HepG2 (cell line): ENCODE measurements around the gene HRH2. TPM values are rescaled to one million over a fixed set of nuclear protein-coding genes. Genes with fewer than 3 reads are reported as not detected.

Source experiments
- ATAC-seq: fragments of 200-7000 bp; cut with Tn5 transposase; 3 replicates; pipeline ENCODE4 v1.9.1; 2020; ENCODE audit warnings: mild to moderate bottlenecking, moderate library complexity
- BruUV-seq: library from RNA; stranded (reverse); fragments of 400-500 nt; replicated peaks from 2 replicates; lab custom pipeline; 2021; lab: Mats Ljungman, UMichigan
- CTCF ChIA-PET: fragments of 300-600 bp; formaldehyde crosslinking; extraction: SDS; loops from one replicate; lab custom pipeline; 2021; ENCODE audit warnings: low total read pairs, inconsistent platforms, low intra/inter-chr PET ratio; lab: Yijun Ruan, JAX
- POLR2A ChIA-PET: fragments of 350-600 bp; sonication (Branson Sonifier 250); formaldehyde crosslinking; loops from one replicate; lab custom pipeline; 2020; ENCODE audit warnings: antibody characterized with exemption, inconsistent platforms; lab: Yijun Ruan, JAX
- DNase-seq: peaks from one replicate; pipeline ENCODE4 v3.0.0-alpha.2; 2015; ENCODE audit warnings: low spot score
- FAIRE-seq: peaks from 3 replicates; lab custom pipeline; 2011; peaks lifted over from hg19 to GRCh38; lab: Jason Lieb, UNC
- H2AFZ ChIP-seq: one replicate; pipeline ENCODE4 v1.6.1; 2011; ENCODE audit warnings: low read length, inconsistent platforms
- H3K27ac ChIP-seq: fragments of 300-600 bp; 3 replicates; pipeline ENCODE4 v1.8.0; 2011; ENCODE audit warnings: mixed run types, mild to moderate bottlenecking, mixed read lengths, low read length, inconsistent platforms; ENCODE audit not compliant: insufficient read depth; ENCODE audit errors: extremely low read length
- H3K27me3 ChIP-seq, 2 experiments: fragments of 200-600 bp in 1 of 2; 2 replicates in 1 of 2; 3 replicates in 1 of 2; pipeline versions ENCODE4 v1.6.0 to v1.8.0; 2011; ENCODE audit warnings: low read length in 2 of 2, mild to moderate bottlenecking in 2 of 2, moderate library complexity in 2 of 2, inconsistent platforms in 1 of 2; ENCODE audit not compliant: insufficient read depth in 2 of 2, control insufficient read depth in 1 of 2
- H3K36me3 ChIP-seq, 2 experiments: fragments of 200-600 bp in 1 of 2; replicated peaks in 1 of 2; 2 replicates in 1 of 2; 3 replicates in 1 of 2; pipeline versions ENCODE4 v1.5.1 to v1.8.0; 2011; ENCODE audit warnings: low read length in 2 of 2, inconsistent platforms in 1 of 2; ENCODE audit not compliant: insufficient read depth in 2 of 2, control insufficient read depth in 1 of 2
- H3K4me1 ChIP-seq: 2 replicates; pipeline ENCODE4 v1.5.1; 2012; ENCODE audit warnings: low read length, inconsistent platforms; ENCODE audit not compliant: insufficient read depth
- H3K4me2 ChIP-seq: 2 replicates; pipeline ENCODE4 v1.6.0; 2011; ENCODE audit warnings: low read depth, low read length, inconsistent platforms
- H3K4me3 ChIP-seq, 3 experiments: fragments of 200-600 bp in 1 of 3; sonication (generic), shearing (Covaris generic) in 1 of 3; replicated peaks in 1 of 3; 2 replicates each; pipeline ENCODE4 v1.5.1; 2011 to 2016; ENCODE audit warnings: low read length in 3 of 3, inconsistent platforms in 2 of 3, low read depth in 2 of 3, mild to moderate bottlenecking in 2 of 3, control low read depth in 1 of 3, mixed read lengths in 1 of 3; ENCODE audit not compliant: insufficient read depth in 1 of 3
- H3K79me2 ChIP-seq: one replicate; pipeline ENCODE4 v1.6.1; 2011; ENCODE audit warnings: low read length, inconsistent platforms; ENCODE audit not compliant: insufficient read depth
- H3K9ac ChIP-seq: 2 replicates; pipeline ENCODE4 v1.6.0; 2011; ENCODE audit warnings: mild to moderate bottlenecking, low read depth, low read length, inconsistent platforms; ENCODE audit not compliant: insufficient read depth
- H3K9me3 ChIP-seq: 2 replicates; pipeline ENCODE4 v1.5.1; 2012; ENCODE audit warnings: mild to moderate bottlenecking, low read length
- H4K20me1 ChIP-seq: 2 replicates; pipeline ENCODE4 v1.6.0; 2011; ENCODE audit warnings: inconsistent platforms, mild to moderate bottlenecking, low read length, moderate library complexity; ENCODE audit not compliant: insufficient read depth
- CREB1 ChIP-seq, 2 experiments: fragments of 450-650 bp in 1 of 2; IDR thresholded peaks; 2 replicates each; pipeline ENCODE4 v1.6.1; 2016 to 2017; ENCODE audit warnings: control low read depth in 1 of 2, mild to moderate bottlenecking in 1 of 2, missing compliant biosample characterization in 1 of 2, missing genetic modification characterization in 1 of 2
- GRHL1 ChIP-seq: sonication (generic); formaldehyde crosslinking; conservative IDR thresholded peaks from 2 replicates; pipeline ENCODE4 v1.8.0; 2022; ENCODE audit warnings: missing genetic modification reagents
- MYC ChIP-seq: sonication (generic); formaldehyde crosslinking; IDR thresholded peaks from 2 replicates; pipeline ENCODE4 v1.9.0; 2021; ENCODE audit warnings: missing genetic modification reagents, borderline replicate concordance
- NKX3-1 ChIP-seq: sonication (generic); formaldehyde crosslinking; IDR thresholded peaks from 2 replicates; pipeline ENCODE4 v1.5.0; 2020; ENCODE audit warnings: missing genetic modification reagents
- RORA ChIP-seq: sonication (generic); formaldehyde crosslinking; IDR thresholded peaks from 2 replicates; pipeline ENCODE4 v1.5.0; 2020; ENCODE audit warnings: mild to moderate bottlenecking, missing genetic modification reagents, moderate library complexity
- TARDBP ChIP-seq: sonication (generic); formaldehyde crosslinking; IDR thresholded peaks from 2 replicates; pipeline ENCODE4 v1.8.0; 2022; ENCODE audit warnings: mild to moderate bottlenecking, missing genetic modification reagents
- ZMYM4 ChIP-seq: sonication (generic); formaldehyde crosslinking; IDR thresholded peaks from 2 replicates; pipeline ENCODE4 v1.8.1; 2023; ENCODE audit warnings: mild to moderate bottlenecking, missing genetic modification reagents
- ZNF296 ChIP-seq: sonication (generic); formaldehyde crosslinking; conservative IDR thresholded peaks from 2 replicates; pipeline ENCODE4 v1.5.0; 2020; ENCODE audit warnings: mild to moderate bottlenecking, missing genetic modification reagents
- ZNF367 ChIP-seq: sonication (generic); formaldehyde crosslinking; IDR thresholded peaks from 2 replicates; pipeline ENCODE4 v1.4.0; 2020; ENCODE audit warnings: missing genetic modification reagents, borderline replicate concordance
- WGBS: methylation state at CpG from one replicate; pipeline ENCODE4 v1.1.6; 2017; ENCODE audit warnings: low lambda C conversion rate; 5-methylcytosine and 5-hydroxymethylcytosine counted together
- in situ Hi-C: cut with HindIII; loops from 2 replicates; pipeline ENCODE4 v1.10.0; 2017; ENCODE audit warnings: low pct_unique_long_range_greater_than_20kb; ENCODE audit not compliant: extremely low pct_ligation_motif_present
- intact Hi-C: fragments of 100-400 bp; cut with micrococcal nuclease; formaldehyde crosslinking; loops from one replicate; pipeline ENCODE4 v1.10.0; 2022; ENCODE audit not compliant: unreplicated experiment
- polyA plus RNA-seq, 8 experiments: library from polyadenylated mRNA; depleted of rRNA in 3 of 8; stranded (reverse) in 7 of 8; unstranded in 1 of 8; fragments of >200 nt; fragmentation: Illumina TruSeq in 4 of 8; extraction: Trizol in 4 of 8; gene quantifications; 2 replicates each; pipeline versions ENCODE4 v1.2.1 to v1.2.3, GENCODE V29; 2011 to 2016; ENCODE audit warnings: low read depth in 4 of 8, missing spikeins in 1 of 8, mixed read lengths in 1 of 8; ENCODE audit not compliant: insufficient read depth in 1 of 8
- total RNA-seq, 5 experiments: library from RNA; depleted of rRNA; stranded (reverse); fragments of >200 nt; fragmentation: Illumina TruSeq; extraction: Trizol; gene quantifications; 2 replicates each; pipeline ENCODE4 v1.2.3, GENCODE V29; 2016; ENCODE audit warnings: low read depth in 1 of 5

The HRH2 gene
- total and polyA plus RNA-seq, 2 of the 13 experiments (the other 11 are each of a cell fraction or from before 2014, with no cell fraction given) = not detected

GRCh38 chr5:175680463-175680862 lies 22.6 kb downstream of the HRH2 start:
- Histone ChIP-seq H3K9me3 (no peaks in the 10 kb centered on the region), H2AFZ (no peak overlapping the region), H3K4me2 (no peak overlapping the region), H3K4me1 (no peaks in the 10 kb centered on the region), H3K79me2 (no peaks in the 10 kb centered on the region), H3K36me3 (no peaks in the 10 kb centered on the region), H3K27ac (no peak overlapping the region), H4K20me1 (no peaks in the 10 kb centered on the region), H3K9ac (no peak overlapping the region), H3K27me3 (peaks cover 3 to 58% of the 10 kb centered on the region in 2 experiments; a peak in 4 of 5 replicates), H3K4me3 (no peak overlapping the region)
- 9% methylated on average over 7 of the region's 7 CpGs for WGBS
- CTCF ChIA-PET = no interaction called here
- DNase-seq = no peak
- POLR2A ChIA-PET = no interaction called here
- ATAC-seq = no peak
- peak; percentile 60; the same call in 1 of the 2 replicates for TF ChIP-seq CREB1 (IDR thresholded peaks at IDR 0.05)
- no peak for TF ChIP-seq CREB1 (CRISPR knock-in tag; IDR thresholded peaks at IDR 0.05)
- TF ChIP-seq ZNF296 (CRISPR knock-in tag) = no peak
- TF ChIP-seq RORA (CRISPR knock-in tag) = no peak
- in situ Hi-C loops (no loop called here), intact Hi-C loops (no loop called here)
- BruUV-seq = no TSS peak
- FAIRE-seq = no peak

GRCh38 chr5:175681045-175681967 lies 23.4 kb downstream of the HRH2 start:
- in situ Hi-C loops = no loop called here
- DNase-seq (no peak), ATAC-seq (no peak), FAIRE-seq (no peak)
- no peak overlapping the region for H3K4me2 ChIP-seq
- CTCF ChIA-PET = no interaction called here
- H3K27ac ChIP-seq = no peak overlapping the region
- BruUV-seq = no TSS peak
- intact Hi-C loops = no loop called here
- TF ChIP-seq GRHL1 (CRISPR knock-in tag) = no peak
- TF ChIP-seq ZNF367 (CRISPR knock-in tag) = no peak
- no peak for TF ChIP-seq TARDBP (CRISPR knock-in tag)
- TF ChIP-seq ZMYM4 (CRISPR knock-in tag) = no peak
- no peak for TF ChIP-seq NKX3-1
- no peak for TF ChIP-seq MYC (CRISPR knock-in tag)
- H2AFZ ChIP-seq = no peak overlapping the region
- WGBS = 23% methylated on average over 21 of the region's 21 CpGs
- POLR2A ChIA-PET = no interaction called here
- H3K36me3 ChIP-seq = no peaks in the 10 kb centered on the region
- H4K20me1 ChIP-seq = no peaks in the 10 kb centered on the region
- no peak overlapping the region for H3K4me3 ChIP-seq
- H3K9ac ChIP-seq = no peak overlapping the region
- H3K27me3 ChIP-seq = peaks cover 3 to 50% of the 10 kb centered on the region in 2 experiments; a peak in 4 of 5 replicates
- H3K79me2 ChIP-seq = no peaks in the 10 kb centered on the region
- H3K9me3 ChIP-seq = no peaks in the 10 kb centered on the region
- no peaks in the 10 kb centered on the region for H3K4me1 ChIP-seq
